Measurements from ENCODE around the gene BRWD1.

The BRWD1 gene

DNA sequence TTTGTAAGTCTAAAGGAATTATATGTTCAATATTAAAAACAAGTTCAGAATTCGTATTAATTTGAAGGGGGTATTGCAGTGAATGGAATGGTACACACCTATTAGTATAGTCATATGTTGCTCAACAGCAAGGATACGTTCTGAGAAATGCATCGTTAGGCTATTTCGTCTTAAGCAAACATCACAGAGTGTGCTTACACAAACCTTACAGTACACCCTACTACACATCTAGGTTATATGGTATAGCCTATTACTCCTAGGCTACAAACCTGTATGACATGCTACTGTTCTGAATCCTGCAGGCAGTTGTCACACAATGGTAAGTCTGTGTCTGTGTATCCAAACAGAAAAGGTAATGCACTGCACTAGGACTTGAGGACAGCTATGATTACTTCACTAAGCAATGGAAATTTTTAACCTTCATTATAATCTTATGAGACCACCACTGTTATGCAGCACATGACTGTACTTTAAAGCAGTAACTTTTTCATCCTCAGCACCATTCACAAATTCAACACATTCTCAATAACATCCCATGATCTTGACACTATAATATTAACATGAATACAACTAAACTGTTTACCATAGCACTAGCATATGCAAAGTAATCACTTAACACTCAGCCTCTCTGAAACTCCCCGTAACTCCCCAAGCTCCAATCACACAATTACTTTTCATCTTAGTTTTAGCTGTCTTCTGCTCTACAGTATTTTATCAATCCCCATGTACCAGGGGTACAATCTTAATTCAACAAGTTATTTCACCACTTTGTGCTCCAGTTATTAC, 115.8 kb downstream of the BRWD1 start:
- H3K4me3 ChIP-seq (ENCODE audit: control insufficient read depth, low read depth, low read length) = no peak overlapping the region
- TF ChIP-seq CTCF (IDR thresholded peaks at IDR 0.05; ENCODE audit: control insufficient read depth, insufficient read depth, low read depth, low read length, missing control alignments) = no peak
- DNase-seq (ENCODE audit: low read depth) = no peak

DNA sequence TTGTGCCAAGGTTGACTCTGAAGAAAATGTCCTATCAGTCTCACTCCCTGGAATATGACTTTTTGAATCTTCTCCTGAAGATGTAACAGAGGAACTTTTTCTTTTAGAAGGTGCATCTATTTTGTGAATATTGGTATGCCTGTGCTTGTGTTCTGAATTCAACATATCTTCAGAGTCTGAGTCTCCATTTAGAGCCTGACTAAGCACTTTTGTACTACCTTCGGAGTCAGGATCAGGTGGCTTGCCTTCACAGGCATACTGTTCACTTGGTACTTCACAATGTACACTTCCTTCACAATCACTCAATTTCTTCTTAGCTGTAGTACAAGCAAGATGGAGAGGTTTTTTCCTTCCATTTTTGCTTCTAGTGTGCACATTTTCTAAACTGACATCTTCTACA, 116.6 kb downstream of the BRWD1 start:
- no peak overlapping the region for H3K4me3 ChIP-seq (ENCODE audit: control insufficient read depth, low read depth, low read length)
- no peak for DNase-seq (ENCODE audit: low read depth)
- TF ChIP-seq CTCF (IDR thresholded peaks at IDR 0.05; ENCODE audit: control insufficient read depth, insufficient read depth, low read depth, low read length, missing control alignments) = no peak

GRCh38 chr21:39196310-39196709, 117.1 kb downstream of the BRWD1 start:
- no peak for DNase-seq (ENCODE audit: low read depth)
- TF ChIP-seq CTCF (IDR thresholded peaks at IDR 0.05; ENCODE audit: control insufficient read depth, insufficient read depth, low read depth, low read length, missing control alignments) = no peak
- H3K4me3 ChIP-seq (ENCODE audit: control insufficient read depth, low read depth, low read length) = no peak overlapping the region

DNA sequence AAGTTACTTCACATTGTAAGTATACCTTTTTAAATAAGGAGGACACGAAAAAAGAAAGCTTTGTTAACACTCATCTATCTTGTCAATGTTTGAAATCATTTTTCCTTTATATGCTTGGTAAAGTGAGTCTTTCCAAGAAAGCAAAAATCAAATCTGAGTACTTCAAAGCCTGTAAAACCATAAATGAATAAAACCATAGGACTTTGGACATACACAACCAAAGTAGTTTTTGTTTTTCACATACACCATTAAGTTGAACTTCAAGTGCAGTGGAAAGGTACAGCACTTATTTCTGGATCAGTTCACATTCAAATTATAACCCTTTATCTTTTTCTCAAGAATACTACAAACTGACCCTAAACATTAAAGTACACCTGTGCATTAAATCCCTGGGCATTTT, 120.1 kb downstream of the BRWD1 start:
- H3K4me3 ChIP-seq (ENCODE audit: control insufficient read depth, low read depth, low read length) = no peak overlapping the region
- no peak for TF ChIP-seq CTCF (IDR thresholded peaks at IDR 0.05; ENCODE audit: control insufficient read depth, insufficient read depth, low read depth, low read length, missing control alignments)
- DNase-seq (ENCODE audit: low read depth) = no peak

DNA sequence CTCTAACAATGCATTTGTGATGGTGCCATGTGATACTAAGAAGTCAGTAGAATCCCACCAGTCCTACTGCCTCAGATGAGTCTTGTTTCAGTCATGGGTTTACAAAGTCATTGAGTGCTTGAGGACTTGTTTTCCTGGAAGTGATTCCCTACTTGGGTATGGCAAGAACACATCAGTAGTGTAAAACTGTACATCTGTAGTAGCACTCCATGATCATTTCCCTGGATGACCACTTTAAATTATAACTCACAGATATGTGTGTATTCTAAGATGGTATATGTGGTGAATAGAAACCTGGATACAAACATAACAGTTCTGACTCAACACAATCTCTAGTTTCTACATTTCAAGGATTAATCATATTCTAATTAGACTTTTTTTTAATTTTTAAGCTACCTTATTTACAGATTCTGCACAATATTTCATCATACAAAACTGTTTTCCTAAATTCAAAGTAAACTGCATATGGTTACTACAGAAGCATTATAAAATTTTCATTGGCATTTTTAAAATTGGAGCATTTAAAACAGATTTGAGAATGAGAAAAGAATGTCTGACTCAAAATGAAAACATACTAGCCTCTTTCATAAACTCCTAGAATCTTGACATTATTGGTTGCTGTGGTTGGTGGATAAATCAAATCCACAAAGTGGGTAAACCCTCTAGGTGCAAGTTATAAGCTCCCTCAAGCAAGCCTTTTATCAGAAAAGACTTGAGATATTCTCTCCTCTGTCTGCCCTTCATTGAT, 123.4 kb downstream of the BRWD1 start:
- no peak for DNase-seq (ENCODE audit: low read depth)
- H3K4me3 ChIP-seq (ENCODE audit: control insufficient read depth, low read depth, low read length) = no peak overlapping the region
- no peak for TF ChIP-seq CTCF (IDR thresholded peaks at IDR 0.05; ENCODE audit: control insufficient read depth, insufficient read depth, low read depth, low read length, missing control alignments)

DNA sequence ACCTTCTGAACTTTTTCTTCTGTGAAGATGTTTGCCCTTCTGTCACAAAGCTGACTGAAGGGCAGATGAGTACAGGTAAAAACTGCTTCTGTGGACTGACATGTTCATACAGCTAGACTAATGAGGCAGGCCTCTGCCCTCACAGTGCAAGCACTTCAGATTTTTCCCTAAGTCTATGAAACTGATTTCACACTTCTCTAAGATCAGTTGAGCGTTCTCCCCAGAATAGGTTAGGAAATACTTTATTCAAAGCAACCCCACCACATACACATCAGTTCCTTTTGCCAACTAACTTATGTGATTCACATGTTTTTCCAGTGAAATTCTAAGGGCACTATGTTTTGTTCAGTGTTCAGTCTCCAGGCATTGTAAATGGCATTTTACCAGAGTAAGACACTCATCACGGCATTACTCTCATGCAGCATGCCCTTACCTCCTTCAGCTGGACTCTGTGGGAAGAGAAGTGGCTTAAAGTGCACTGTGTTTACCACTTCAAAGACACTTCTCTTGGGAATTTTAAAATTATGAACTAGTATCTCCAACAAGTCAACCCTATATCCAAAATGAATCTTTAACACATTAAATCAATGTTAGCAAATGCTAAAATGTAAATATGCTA, 124.8 kb downstream of the BRWD1 start:
- no peak overlapping the region for H3K4me3 ChIP-seq (ENCODE audit: control insufficient read depth, low read depth, low read length)
- no peak for TF ChIP-seq CTCF (IDR thresholded peaks at IDR 0.05; ENCODE audit: control insufficient read depth, insufficient read depth, low read depth, low read length, missing control alignments)
- no peak for DNase-seq (ENCODE audit: low read depth)
